Activated T-cell treated with anti-CD3 and anti-CD28 coated beads, Interleukin-2, amount 50 U/mL, for 72 hours (primary cell): Measurements from ENCODE around the gene NWD2. TPM values are rescaled to one million over a fixed set of nuclear protein-coding genes. Genes with fewer than 3 reads are reported as not detected.

Source experiments
- ATAC-seq, 2 donors: fragments of 150-1000 bp; cut with Tn5 transposase; replicated peaks in 1 of 2; 2 replicates each; pipeline ENCODE4 v1.10.0; 2021; ENCODE audit warnings: moderate library complexity in 2 of 2, mild to moderate bottlenecking in 1 of 2
- DNase-seq, 2 donors: peaks; one replicate each; pipeline ENCODE4 v3.0.0; 2021 to 2022; ENCODE audit warnings: mixed read lengths in 1 of 2
- H3K27ac Mint-ChIP-seq: one replicate; pipeline ENCODE4 v1.8.0; 2022; ENCODE audit warnings: mild to moderate bottlenecking, moderate library complexity, mixed read lengths
- H3K27me3 Mint-ChIP-seq: one replicate; pipeline ENCODE4 v1.8.0; 2022; ENCODE audit warnings: low read depth, mixed read lengths
- H3K36me3 Mint-ChIP-seq, 2 donors: one replicate each; pipeline ENCODE4 v1.8.0; 2022; ENCODE audit warnings: mixed read lengths in 2 of 2, mild to moderate bottlenecking in 1 of 2; ENCODE audit not compliant: insufficient read depth in 2 of 2
- H3K4me1 Mint-ChIP-seq: one replicate; pipeline ENCODE4 v1.8.0; 2022; ENCODE audit warnings: low read depth, mixed read lengths
- H3K4me3 Mint-ChIP-seq, 2 donors: one replicate each; pipeline ENCODE4 v1.8.0; 2022; ENCODE audit warnings: mild to moderate bottlenecking in 2 of 2, mixed read lengths in 2 of 2, moderate library complexity in 2 of 2
- H3K9me3 Mint-ChIP-seq, 2 donors: one replicate each; pipeline ENCODE4 v1.8.0; 2022; ENCODE audit warnings: mixed read lengths in 2 of 2
- total RNA-seq, 2 donors: library from RNA; stranded (reverse); gene quantifications; one replicate each; pipeline ENCODE4 v1.2.3, GENCODE V29; 2022

NWD2 gene
- total RNA-seq, 2 donors from 2014 or later, result not detected

DNA sequence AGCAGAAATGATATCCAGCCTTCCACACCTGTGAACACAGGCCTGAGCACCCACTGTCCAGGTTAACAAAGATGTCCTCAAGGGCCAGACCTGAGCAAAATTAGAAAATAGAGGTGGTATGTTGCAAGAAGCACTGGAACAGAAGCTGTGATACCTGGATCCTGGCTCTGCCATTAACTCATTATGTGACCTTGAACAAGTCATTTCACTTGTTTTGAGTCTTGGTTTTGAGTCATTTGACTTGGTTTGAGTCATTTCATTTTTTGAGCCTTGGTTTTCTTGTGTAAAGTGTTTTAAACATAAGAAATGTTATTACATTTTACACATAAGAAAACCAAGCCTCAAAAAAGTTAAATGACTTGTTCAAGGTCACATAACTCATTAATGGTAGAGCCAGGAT, 2.9 kb upstream of the NWD2 start:
- Mint-ChIP-seq H3K9me3 (no peaks in the 10 kb centered on the region), H3K36me3 (no peaks in the 10 kb centered on the region), H3K4me1 (no peaks in the 10 kb centered on the region), H3K27ac (no peak overlapping the region), H3K4me3 (no peak overlapping the region), H3K27me3 (peaks cover 66% of the 10 kb centered on the region)
- peak; percentile 69 to 79 for ATAC-seq
- DNase-seq, result no peak

DNA sequence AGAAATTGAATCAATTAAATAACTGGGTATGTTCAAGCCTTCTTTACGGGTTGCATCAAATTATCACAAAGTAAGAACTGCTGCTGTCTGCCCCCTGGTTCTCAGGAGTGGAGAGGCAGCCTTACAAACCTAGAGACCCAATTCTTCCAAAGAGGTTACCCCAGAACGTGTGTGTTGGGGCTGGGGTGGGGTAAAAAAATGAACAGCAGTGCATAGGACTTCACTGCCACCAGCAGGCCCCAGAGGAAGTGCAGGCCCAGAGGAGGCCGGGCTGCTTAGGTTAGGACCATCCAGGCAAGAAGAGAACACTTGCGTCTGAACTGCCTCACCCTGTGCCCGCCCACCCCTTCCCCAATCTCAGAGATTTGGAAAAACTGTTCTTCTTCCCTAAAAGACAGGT, 1.5 kb upstream of the NWD2 start:
- ATAC-seq, result no peak
- no peak overlapping the region for H3K4me3 Mint-ChIP-seq
- no peak overlapping the region for H3K27ac Mint-ChIP-seq
- H3K9me3 Mint-ChIP-seq, result no peaks in the 10 kb centered on the region
- no peaks in the 10 kb centered on the region for H3K36me3 Mint-ChIP-seq
- peaks cover 73% of the 10 kb centered on the region for H3K27me3 Mint-ChIP-seq
- no peaks in the 10 kb centered on the region for H3K4me1 Mint-ChIP-seq
- no peak for DNase-seq

GRCh38 chr4:37243722-37244582, 591 bp upstream of the NWD2 start:
- ATAC-seq, result no peak
- no peaks in the 10 kb centered on the region for H3K9me3 Mint-ChIP-seq
- no peak overlapping the region for H3K4me3 Mint-ChIP-seq
- DNase-seq, result no peak
- H3K27ac Mint-ChIP-seq, result no peak overlapping the region
- peaks cover 72% of the 10 kb centered on the region for H3K27me3 Mint-ChIP-seq
- H3K36me3 Mint-ChIP-seq, result no peaks in the 10 kb centered on the region
- H3K4me1 Mint-ChIP-seq, result no peaks in the 10 kb centered on the region

GRCh38 chr4:37245391-37245954, 930 bp downstream of the NWD2 start:
- H3K27me3 Mint-ChIP-seq, result peaks cover 57% of the 10 kb centered on the region
- H3K9me3 Mint-ChIP-seq, result no peaks in the 10 kb centered on the region
- no peaks in the 10 kb centered on the region for H3K4me1 Mint-ChIP-seq
- DNase-seq (no peak), ATAC-seq (no peak)
- no peaks in the 10 kb centered on the region for H3K36me3 Mint-ChIP-seq
- H3K27ac Mint-ChIP-seq, result no peak overlapping the region
- no peak overlapping the region for H3K4me3 Mint-ChIP-seq

- Mint-ChIP-seq H3K4me1 (no peaks in the 10 kb centered on the region), H3K36me3 (no peaks in the 10 kb centered on the region), H3K4me3 (no peak overlapping the region), H3K9me3 (no peaks in the 10 kb centered on the region), H3K27ac (no peak overlapping the region), H3K27me3 (peaks cover 45% of the 10 kb centered on the region)
- no peak for DNase-seq
- ATAC-seq, result no peak
Observed at GRCh38 chr4:37246891-37247290, 2.3 kb downstream of the NWD2 start.

DNA sequence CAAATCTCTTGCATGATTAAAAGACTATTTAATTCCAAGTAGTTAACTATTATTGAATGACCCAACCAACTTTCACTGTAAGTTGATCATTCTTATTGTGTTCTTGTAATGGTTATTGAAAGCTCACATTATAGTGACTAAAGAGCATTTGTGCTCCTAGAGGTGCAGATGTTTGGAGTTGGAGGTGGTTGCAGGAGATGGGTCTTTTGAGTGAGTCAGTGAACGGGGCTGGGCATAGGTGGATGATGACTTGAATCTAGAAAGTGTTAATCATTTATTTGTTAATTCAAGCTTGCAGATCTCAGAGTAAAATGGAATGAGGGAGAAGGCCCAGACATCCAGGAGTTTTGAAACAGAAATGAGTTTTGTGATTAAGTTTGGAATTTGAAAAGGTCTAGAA, 13.7 kb downstream of the NWD2 start:
- Mint-ChIP-seq H3K36me3 (no peaks in the 10 kb centered on the region), H3K4me1 (no peaks in the 10 kb centered on the region), H3K27me3 (peaks cover 8% of the 10 kb centered on the region), H3K9me3 (peaks cover 0 to 2% of the 10 kb centered on the region in 2 donors), H3K4me3 (no peak overlapping the region), H3K27ac (no peak overlapping the region)
- ATAC-seq (no peak), DNase-seq (no peak)

GRCh38 chr4:37268319-37268718, 23.8 kb downstream of the NWD2 start:
- Mint-ChIP-seq H3K4me3 (no peak overlapping the region), H3K27ac (no peak overlapping the region), H3K27me3 (no peaks in the 10 kb centered on the region), H3K36me3 (no peaks in the 10 kb centered on the region), H3K9me3 (no peaks in the 10 kb centered on the region), H3K4me1 (no peaks in the 10 kb centered on the region)
- ATAC-seq (no peak), DNase-seq (no peak)

DNA sequence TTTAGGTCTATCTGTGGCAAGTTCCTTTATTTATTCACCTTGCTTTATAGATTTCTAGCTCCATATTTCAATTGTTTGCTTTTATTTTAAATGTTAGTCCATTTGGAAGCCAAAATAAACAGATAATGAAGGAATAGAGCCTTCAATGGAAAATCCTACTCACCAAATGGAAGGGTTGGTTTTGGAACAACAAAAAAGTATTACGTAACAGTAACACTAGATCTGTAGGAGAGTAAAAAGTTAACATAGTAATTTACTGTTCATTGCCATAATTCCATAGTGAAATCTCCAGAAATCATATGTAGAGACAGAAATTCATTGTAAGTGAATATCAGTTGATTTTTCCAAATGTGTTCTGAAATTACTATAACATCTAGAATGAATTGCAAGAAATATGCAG, 34.6 kb downstream of the NWD2 start:
- Mint-ChIP-seq H3K9me3 (peaks cover 0 to 5% of the 10 kb centered on the region in 2 donors), H3K4me1 (no peaks in the 10 kb centered on the region), H3K4me3 (no peak overlapping the region), H3K27me3 (no peaks in the 10 kb centered on the region), H3K27ac (no peak overlapping the region), H3K36me3 (no peaks in the 10 kb centered on the region)
- no peak for DNase-seq
- ATAC-seq, result no peak

- Mint-ChIP-seq H3K4me1 (no peaks in the 10 kb centered on the region), H3K4me3 (no peak overlapping the region), H3K27me3 (no peaks in the 10 kb centered on the region), H3K9me3 (peaks cover 0 to 5% of the 10 kb centered on the region in 2 donors), H3K27ac (no peak overlapping the region), H3K36me3 (no peaks in the 10 kb centered on the region)
- ATAC-seq (no peak), DNase-seq (no peak)
Observed at GRCh38 chr4:37279894-37280592, 35.5 kb downstream of the NWD2 start.

- no peaks in the 10 kb centered on the region for H3K36me3 Mint-ChIP-seq
- no peaks in the 10 kb centered on the region for H3K4me1 Mint-ChIP-seq
- ATAC-seq (no peak), DNase-seq (no peak)
- H3K4me3 Mint-ChIP-seq, result no peak overlapping the region
- H3K9me3 Mint-ChIP-seq, result no peaks in the 10 kb centered on the region
- no peaks in the 10 kb centered on the region for H3K27me3 Mint-ChIP-seq
- H3K27ac Mint-ChIP-seq, result no peak overlapping the region
Observed at GRCh38 chr4:37299468-37299867, 54.9 kb downstream of the NWD2 start.

DNA sequence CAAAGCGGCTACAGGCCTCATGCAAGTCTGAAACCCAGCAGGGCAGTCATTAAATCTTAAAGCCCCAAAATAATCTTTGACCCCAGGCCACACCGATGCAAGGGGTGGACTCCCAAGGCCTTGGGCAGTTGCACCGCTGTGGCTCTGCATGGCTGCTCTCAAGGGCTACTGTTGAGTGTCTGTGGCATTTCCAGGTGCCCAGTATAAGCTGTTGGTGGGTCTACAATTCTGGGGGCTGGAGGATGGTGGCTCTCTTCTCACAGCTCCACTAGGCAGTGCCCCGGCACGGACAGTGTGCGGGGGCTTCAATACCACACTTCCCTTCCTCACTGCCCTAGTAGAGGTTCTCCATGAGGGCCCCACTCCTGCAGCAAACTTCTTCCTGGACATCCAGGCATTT, 60.1 kb downstream of the NWD2 start:
- DNase-seq, result no peak
- Mint-ChIP-seq H3K4me1 (no peaks in the 10 kb centered on the region), H3K4me3 (no peak overlapping the region), H3K27ac (no peak overlapping the region), H3K36me3 (no peaks in the 10 kb centered on the region), H3K27me3 (no peaks in the 10 kb centered on the region), H3K9me3 (peaks cover under 1 to 2% of the 10 kb centered on the region in 2 donors)
- ATAC-seq, result no peak

- ATAC-seq, result no peak
- Mint-ChIP-seq H3K4me3 (no peak overlapping the region), H3K4me1 (no peaks in the 10 kb centered on the region), H3K27me3 (no peaks in the 10 kb centered on the region), H3K27ac (no peak overlapping the region), H3K36me3 (no peaks in the 10 kb centered on the region), H3K9me3 (peaks cover 4% of the 10 kb centered on the region in 2 donors)
- no peak for DNase-seq
Observed at GRCh38 chr4:37305984-37306383, 61.4 kb downstream of the NWD2 start.

- Mint-ChIP-seq H3K27me3 (peaks cover 9% of the 10 kb centered on the region), H3K9me3 (peaks cover 0 to 5% of the 10 kb centered on the region in 2 donors), H3K36me3 (no peaks in the 10 kb centered on the region), H3K4me3 (no peak overlapping the region), H3K27ac (no peak overlapping the region), H3K4me1 (no peaks in the 10 kb centered on the region)
- no peak for ATAC-seq
- DNase-seq, result no peak
Observed at GRCh38 chr4:37317104-37317643, 72.6 kb downstream of the NWD2 start.
